Aorta (tissue), 5 donors: Measurements from ENCODE around the gene CNOT6L. TPM values are rescaled to one million over a fixed set of nuclear protein-coding genes. Genes with fewer than 3 reads are reported as not detected.
"Not testable (repeated sequence)": the region's sequence is repeated elsewhere in the genome, so short reads cannot be mapped to it uniquely, and the experiment has no call there.

ENCODE experiments used
- ATAC-seq: fragments of 200-7000 bp; cut with Tn5 transposase; one replicate; pipeline ENCODE4 v1.9.1; 2022; ENCODE audit warnings: moderate library complexity; ENCODE audit not compliant: low FRiP score
- DNase-seq, 2 donors: peaks; one replicate each; pipeline ENCODE4 v3.0.0-alpha.2; 2020
- H3K27ac ChIP-seq, 2 donors: one replicate each; pipeline ENCODE4 v1.5.1; 2013; ENCODE audit warnings: low read length in 2 of 2, mild to moderate bottlenecking in 2 of 2, moderate library complexity in 2 of 2, control low read depth in 1 of 2, inconsistent platforms in 1 of 2, low read depth in 1 of 2
- H3K27me3 ChIP-seq, 2 donors: one replicate each; pipeline ENCODE4 v1.6.1; 2013; ENCODE audit warnings: control low read depth in 1 of 2, low read length in 1 of 2, mild to moderate bottlenecking in 1 of 2, moderate library complexity in 1 of 2; ENCODE audit not compliant: insufficient read depth in 2 of 2, control insufficient read depth in 1 of 2
- H3K36me3 ChIP-seq, 2 donors: one replicate each; pipeline ENCODE4 v1.6.1; 2013; ENCODE audit warnings: control low read depth in 1 of 2, low read length in 1 of 2, mild to moderate bottlenecking in 1 of 2; ENCODE audit not compliant: insufficient read depth in 2 of 2, control insufficient read depth in 1 of 2
- H3K4me1 ChIP-seq, 2 donors: one replicate each; pipeline ENCODE4 v1.6.1; 2013; ENCODE audit warnings: low read length in 2 of 2, control low read depth in 1 of 2, mild to moderate bottlenecking in 1 of 2, moderate library complexity in 1 of 2; ENCODE audit not compliant: insufficient read depth in 2 of 2, control insufficient read depth in 1 of 2
- H3K4me3 ChIP-seq, 2 donors: one replicate each; pipeline ENCODE4 v1.5.1; 2013; ENCODE audit warnings: low read length in 2 of 2, control low read depth in 1 of 2, mild to moderate bottlenecking in 1 of 2
- H3K9me3 ChIP-seq: one replicate; pipeline ENCODE4 v1.6.1; 2013; ENCODE audit warnings: mild to moderate bottlenecking, low read length; ENCODE audit not compliant: control insufficient read depth
- WGBS, 2 donors: extraction: QIAGEN DNeasy Blood & Tissue Kit; methylation state at CpG; one replicate each; pipeline ENCODE4 v1.1.7; 2013; 5-methylcytosine and 5-hydroxymethylcytosine counted together
- intact Hi-C, 2 donors: fragments of 100-400 bp; cut with DNase I; formaldehyde crosslinking; loops; one replicate each; pipeline versions ENCODE4 v1.14.2 to v1.15.0; 2022
- polyA plus RNA-seq, 2 donors: library from polyadenylated mRNA; stranded (reverse); fragments of 200-250 nt; gene quantifications; one replicate each; pipeline ENCODE4 v1.2.3, GENCODE V29; 2013
- total RNA-seq, 2 donors: library from RNA; stranded (reverse); fragmentation: NEBNext Ultra II Directional; extraction: Animal tissue kit (Norgen Biotek cat#: 25700); gene quantifications; one replicate each; pipeline ENCODE4 v1.2.1, GENCODE V29; 2021
- donor health status: healthy with polysubstance abuse.
- donor health status: Bipolar disorder and iron deficiency.
- donor health status: DM: no; HTN: no; CAD: no.
- donor health status: DM: no; HTN: no; CAD: no.
- donor health status: DM: yes; HTN: yes; CAD: no.

Gene CNOT6L
- total and polyA plus RNA-seq, 4 donors, result 4.6 to 56.2 (median 24.9) TPM

- intact Hi-C loops, result no loop called here
- DNase-seq (no peak), ATAC-seq (no peak)
- Histone ChIP-seq H3K27ac (no peak overlapping the region), H3K27me3 (no peaks in the 10 kb centered on the region), H3K4me3 (no peak overlapping the region), H3K36me3 (peaks cover 0 to 1% of the 10 kb centered on the region in 2 donors), H3K9me3 (peaks cover 2% of the 10 kb centered on the region), H3K4me1 (no peaks in the 10 kb centered on the region)
- 94 to 97% methylated on average over 2 of the region's 2 CpGs for WGBS, 2 donors
Observed at GRCh38 chr4:77751764-77752163, 67.4 kb downstream of the CNOT6L start.

- DNase-seq (no peak), ATAC-seq (no peak)
- Histone ChIP-seq H3K27me3 (no peaks in the 10 kb centered on the region), H3K36me3 (no peaks in the 10 kb centered on the region), H3K27ac (no peak overlapping the region), H3K9me3 (no peaks in the 10 kb centered on the region), H3K4me3 (no peak overlapping the region), H3K4me1 (no peaks in the 10 kb centered on the region)
- intact Hi-C loops, result no loop called here
- 82 to 85% methylated on average over 2 of the region's 2 CpGs for WGBS, 2 donors
Observed at GRCh38 chr4:77745792-77746191, 73.4 kb downstream of the CNOT6L start.

- Histone ChIP-seq H3K4me1 (no peaks in the 10 kb centered on the region), H3K9me3 (no peaks in the 10 kb centered on the region), H3K36me3 (no peaks in the 10 kb centered on the region), H3K27me3 (no peaks in the 10 kb centered on the region), H3K4me3 (no peak overlapping the region), H3K27ac (no peak overlapping the region)
- DNase-seq, result no peak
- WGBS, 2 donors, result 69 to 74% methylated on average over 2 of the region's 2 CpGs
- intact Hi-C loops, result no loop called here
- no peak for ATAC-seq
Observed at GRCh38 chr4:77742054-77742453, 77.1 kb downstream of the CNOT6L start.

- WGBS, 2 donors, result 91 to 94% methylated on average over 4 of the region's 4 CpGs
- Histone ChIP-seq H3K9me3 (no peaks in the 10 kb centered on the region), H3K27me3 (no peaks in the 10 kb centered on the region), H3K4me3 (no peak overlapping the region), H3K36me3 (no peaks in the 10 kb centered on the region), H3K4me1 (no peaks in the 10 kb centered on the region), H3K27ac (no peak overlapping the region)
- ATAC-seq (no peak), DNase-seq (no peak)
- intact Hi-C loops, result no loop called here
Observed at GRCh38 chr4:77740480-77740879, 78.7 kb downstream of the CNOT6L start.

- no peak for ATAC-seq
- Histone ChIP-seq H3K27ac (no peak overlapping the region), H3K27me3 (no peaks in the 10 kb centered on the region), H3K4me3 (no peak overlapping the region), H3K36me3 (no peaks in the 10 kb centered on the region), H3K4me1 (no peaks in the 10 kb centered on the region), H3K9me3 (no peaks in the 10 kb centered on the region)
- no peak for DNase-seq
- WGBS, 2 donors, result 89 to 94% methylated on average over 4 of the region's 4 CpGs
- intact Hi-C loops, result no loop called here
Observed at GRCh38 chr4:77734928-77735327, 84.2 kb downstream of the CNOT6L start.

GRCh38 chr4:77731656-77732055, 87.5 kb downstream of the CNOT6L start:
- H3K36me3 ChIP-seq, result peaks cover 0 to 3% of the 10 kb centered on the region in 2 donors

GRCh38 chr4:77728420-77728819, 90.7 kb downstream of the CNOT6L start:
- intact Hi-C loops, result no loop called here
- DNase-seq, result no peak
- no peak overlapping the region for H3K27ac ChIP-seq
- ATAC-seq, result no peak
- 98 to 100% methylated on average over 1 of the region's 1 CpG for WGBS, 2 donors
- no peaks in the 10 kb centered on the region for H3K9me3 ChIP-seq
- peaks cover 0 to 3% of the 10 kb centered on the region in 2 donors for H3K36me3 ChIP-seq
- H3K4me3 ChIP-seq, result no peak overlapping the region
- no peaks in the 10 kb centered on the region for H3K4me1 ChIP-seq
- H3K27me3 ChIP-seq, result no peaks in the 10 kb centered on the region

More at GRCh38 chr4:77731656-77732055, 87.5 kb downstream of the CNOT6L start:
- no peak overlapping the region for H3K27ac ChIP-seq
- intact Hi-C loops, result no loop called here
- no peak overlapping the region for H3K4me3 ChIP-seq
- no peak for ATAC-seq
- no peaks in the 10 kb centered on the region for H3K9me3 ChIP-seq
- no peak for DNase-seq
- 90% methylated on average over 1 of the region's 1 CpG for WGBS, 2 donors
- H3K4me1 ChIP-seq, result no peaks in the 10 kb centered on the region
- H3K27me3 ChIP-seq, result no peaks in the 10 kb centered on the region

- Histone ChIP-seq H3K36me3 (peaks cover 0 to 2% of the 10 kb centered on the region in 2 donors), H3K27ac (no peak overlapping the region), H3K4me1 (no peaks in the 10 kb centered on the region), H3K9me3 (no peaks in the 10 kb centered on the region), H3K27me3 (no peaks in the 10 kb centered on the region), H3K4me3 (no peak overlapping the region)
- no peak for ATAC-seq
- intact Hi-C loops, result no loop called here
- no peak for DNase-seq
Observed at GRCh38 chr4:77721073-77721472, 98.1 kb downstream of the CNOT6L start.

- H3K4me3 ChIP-seq, ATAC-seq, H3K27ac ChIP-seq, H3K9me3 ChIP-seq, DNase-seq, intact Hi-C loops, H3K4me1 ChIP-seq, H3K27me3 ChIP-seq, H3K36me3 ChIP-seq: not testable (repeated sequence)
- 65 to 72% methylated on average over 2 to 3 of the region's 3 CpGs for WGBS, 2 donors
Observed at GRCh38 chr4:77718500-77718899, 100.7 kb downstream of the CNOT6L start.
